Measurements from ENCODE around the gene ETS1.

ETS1 gene

GRCh38 chr11:128512474-128512996 lies 74.8 kb downstream of the ETS1 start:
- TF ChIP-seq ZNF664 (tag by site-specific recombination; IDR thresholded peaks at IDR 0.05), result no peak
- no peak for TF ChIP-seq ZBTB26 (tag by site-specific recombination; optimal IDR thresholded peaks at IDR 0.05)
- no peak for TF ChIP-seq SP2 (tag by site-specific recombination; IDR thresholded peaks at IDR 0.05)
- no peak for TF ChIP-seq ZNF600 (tag by site-specific recombination; IDR thresholded peaks at IDR 0.05)
- no peak for TF ChIP-seq ZFHX2 (tag by site-specific recombination; conservative IDR thresholded peaks at IDR 0.05)
- TF ChIP-seq ZBTB8A (tag by site-specific recombination; IDR thresholded peaks at IDR 0.05), result no peak
- TF ChIP-seq ZNF843 (tag by site-specific recombination; IDR thresholded peaks at IDR 0.05), result no peak
- TF ChIP-seq PRDM2 (tag by site-specific recombination; IDR thresholded peaks at IDR 0.05; ENCODE audit: borderline replicate concordance), result no peak
- no peak for TF ChIP-seq HIC1 (tag by site-specific recombination; IDR thresholded peaks at IDR 0.05)
- TF ChIP-seq ZFP69B (tag by site-specific recombination; IDR thresholded peaks at IDR 0.05), result no peak
- TF ChIP-seq ZNF791 (tag by site-specific recombination; IDR thresholded peaks at IDR 0.05), result no peak
- TF ChIP-seq ZIC2 (tag by site-specific recombination; IDR thresholded peaks at IDR 0.05), result no peak
- TF ChIP-seq CTCF (tag by site-specific recombination; IDR thresholded peaks at IDR 0.05), result no peak
- no peak for TF ChIP-seq PRDM4 (tag by site-specific recombination; IDR thresholded peaks at IDR 0.05)
- peaks cover under 1% of the 10 kb centered on the region; the same call in 1 of the 2 replicates for H3K4me1 ChIP-seq (ENCODE audit: control insufficient read depth, insufficient read depth, low read length)
- H3K27ac ChIP-seq (ENCODE audit: extremely low read depth, low read depth, low read length), result no peak overlapping the region
- POLR2A ChIA-PET, result no interaction called here
- peaks cover 0 to 7% of the 10 kb centered on the region in 2 experiments; a peak in 1 of 3 replicates for H3K36me3 ChIP-seq (ENCODE audit: control insufficient read depth in 2 of 2, insufficient read depth in 1 of 2, low read length in 2 of 2)
- CTCF ChIA-PET, result interaction anchor here (0.7 kb wide), 1 partner anchor 319 kb away, joined by 3 read pairs; no protein-coding TSS in a partner anchor
- no peak overlapping the region for H3K4me3 ChIP-seq (ENCODE audit: low read depth, low read length)
- H3K9me3 ChIP-seq (ENCODE audit: control insufficient read depth, insufficient read depth, low read depth, low read length), result no peaks in the 10 kb centered on the region

Measured in HEK293 (cell line).